Natural killer cell (primary cell): ENCODE data around the gene E2F4. TPM values are rescaled to one million over a fixed set of nuclear protein-coding genes. Genes with fewer than 3 reads are reported as not detected.

Source experiments
- ATAC-seq, 3 donors: fragments of 150-1000 bp in 2 of 3; fragments of 200-7000 bp in 1 of 3; cut with Tn5 transposase; 1 replicate in 1 of 3; 2 replicates in 2 of 3; pipeline ENCODE4 v1.10.0; 2021; ENCODE audit warnings: mild to moderate bottlenecking in 2 of 3, moderate library complexity in 2 of 3
- DNase-seq, 2 donors: peaks; one replicate each; pipeline versions ENCODE4 v3.0.0 to v3.0.0-alpha.2; 2013 to 2021; ENCODE audit warnings: mixed read lengths in 1 of 2
- H3K27ac ChIP-seq: one replicate; pipeline ENCODE4 v1.5.1; 2013; ENCODE audit warnings: mild to moderate bottlenecking, low read length
- H3K27me3 ChIP-seq: one replicate; pipeline ENCODE4 v1.6.1; 2013; ENCODE audit warnings: low read length; ENCODE audit not compliant: control insufficient read depth, insufficient read depth
- H3K36me3 ChIP-seq: one replicate; pipeline ENCODE4 v1.6.1; 2013; ENCODE audit warnings: low read length; ENCODE audit not compliant: control insufficient read depth, insufficient read depth
- H3K4me1 ChIP-seq: one replicate; pipeline ENCODE4 v1.6.1; 2013; ENCODE audit warnings: low read length; ENCODE audit not compliant: control insufficient read depth, insufficient read depth
- H3K4me3 ChIP-seq: one replicate; pipeline ENCODE4 v1.5.1; 2013; ENCODE audit warnings: low read length
- H3K9me3 ChIP-seq: one replicate; pipeline ENCODE4 v1.6.1; 2013; ENCODE audit warnings: low read length; ENCODE audit not compliant: control insufficient read depth, insufficient read depth
- H3K27ac Mint-ChIP-seq, 2 donors: one replicate each; pipeline ENCODE4 v1.8.0; 2022; ENCODE audit warnings: mild to moderate bottlenecking in 2 of 2, mixed read lengths in 2 of 2, moderate library complexity in 1 of 2
- H3K27me3 Mint-ChIP-seq, 2 donors: one replicate each; pipeline ENCODE4 v1.8.0; 2022; ENCODE audit warnings: low read depth in 2 of 2, mixed read lengths in 2 of 2
- H3K36me3 Mint-ChIP-seq: one replicate; pipeline ENCODE4 v1.8.0; 2022; ENCODE audit warnings: mixed read lengths
- H3K4me1 Mint-ChIP-seq, 2 donors: one replicate each; pipeline ENCODE4 v1.8.0; 2022; ENCODE audit warnings: mixed read lengths in 2 of 2
- H3K4me3 Mint-ChIP-seq: one replicate; pipeline ENCODE4 v1.8.0; 2022; ENCODE audit warnings: mild to moderate bottlenecking, moderate library complexity, mixed read lengths
- H3K9me3 Mint-ChIP-seq, 2 donors: one replicate each; pipeline ENCODE4 v1.8.0; 2022; ENCODE audit warnings: mixed read lengths in 2 of 2
- WGBS: methylation state at CpG from one replicate; pipeline ENCODE4 v1.1.7; 2013; ENCODE audit warnings: missing lambda C conversion rate; ENCODE audit not compliant: insufficient coverage; 5-methylcytosine and 5-hydroxymethylcytosine counted together
- intact Hi-C: fragments of 100-400 bp; cut with micrococcal nuclease; formaldehyde crosslinking; loops from one replicate; pipeline ENCODE4 v1.14.2; 2022
- total RNA-seq, 4 donors: library from RNA; stranded (reverse); fragments of 120-200 nt in 1 of 4; gene quantifications; one replicate each; pipeline versions ENCODE4 v1.2.3 to v1.2.4, GENCODE V29; 2013 to 2022
- TF ChIP-seq, protein P1 (sequence below): fragments of 200-600 bp; IDR thresholded peaks from one replicate; pipeline ENCODE4 v1.8.0; 2022; ENCODE audit warnings: antibody characterized with exemption

The E2F4 gene
- total RNA-seq, 3 donors from 2014 or later (not counting 1 experiment from before 2014, with no cell fraction given): 57.6 to 91.7 (median 74.5) TPM

DNA sequence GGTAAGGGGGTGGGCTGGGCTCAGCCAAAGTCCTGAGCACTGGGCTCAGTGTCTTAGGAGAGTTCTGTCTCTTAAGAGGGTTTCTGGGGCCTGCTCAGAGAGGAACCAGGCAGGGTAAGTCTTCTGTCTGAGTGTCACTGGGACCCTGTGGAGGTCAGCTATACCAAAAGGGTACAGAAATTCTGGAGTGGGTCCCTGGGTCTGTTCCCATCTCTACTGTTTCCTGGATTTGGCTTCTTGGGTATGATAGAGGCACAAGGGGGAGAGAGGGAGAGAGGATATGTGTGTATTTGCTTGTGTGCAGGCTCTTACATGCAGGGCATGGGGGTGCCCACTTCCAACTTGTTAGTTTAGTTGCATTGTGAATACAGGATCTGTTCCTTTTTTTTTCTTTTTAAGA is 1.6 kb downstream of the E2F4 start:
- Mint-ChIP-seq H3K4me1 (peaks cover 34 to 52% of the 10 kb centered on the region in 2 donors), H3K9me3 (no peaks in the 10 kb centered on the region), H3K27me3 (no peaks in the 10 kb centered on the region), H3K4me3 (peak overlapping the region; percentile 66), H3K36me3 (peaks cover 14% of the 10 kb centered on the region), H3K27ac (peak overlapping the region; percentile 75 to 86)
- no peak overlapping the region for H3K27ac ChIP-seq
- intact Hi-C loops: loop anchor here (2.0 kb wide), 1 partner anchor 33 kb away; the partner anchor contains the start of gene TMEM208
- TF ChIP-seq, protein P1, sequence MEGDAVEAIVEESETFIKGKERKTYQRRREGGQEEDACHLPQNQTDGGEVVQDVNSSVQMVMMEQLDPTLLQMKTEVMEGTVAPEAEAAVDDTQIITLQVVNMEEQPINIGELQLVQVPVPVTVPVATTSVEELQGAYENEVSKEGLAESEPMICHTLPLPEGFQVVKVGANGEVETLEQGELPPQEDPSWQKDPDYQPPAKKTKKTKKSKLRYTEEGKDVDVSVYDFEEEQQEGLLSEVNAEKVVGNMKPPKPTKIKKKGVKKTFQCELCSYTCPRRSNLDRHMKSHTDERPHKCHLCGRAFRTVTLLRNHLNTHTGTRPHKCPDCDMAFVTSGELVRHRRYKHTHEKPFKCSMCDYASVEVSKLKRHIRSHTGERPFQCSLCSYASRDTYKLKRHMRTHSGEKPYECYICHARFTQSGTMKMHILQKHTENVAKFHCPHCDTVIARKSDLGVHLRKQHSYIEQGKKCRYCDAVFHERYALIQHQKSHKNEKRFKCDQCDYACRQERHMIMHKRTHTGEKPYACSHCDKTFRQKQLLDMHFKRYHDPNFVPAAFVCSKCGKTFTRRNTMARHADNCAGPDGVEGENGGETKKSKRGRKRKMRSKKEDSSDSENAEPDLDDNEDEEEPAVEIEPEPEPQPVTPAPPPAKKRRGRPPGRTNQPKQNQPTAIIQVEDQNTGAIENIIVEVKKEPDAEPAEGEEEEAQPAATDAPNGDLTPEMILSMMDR: no peak
- peaks cover 42% of the 10 kb centered on the region for H3K36me3 ChIP-seq
- no peak for ATAC-seq
- H3K4me3 ChIP-seq: no peak overlapping the region
- no peak for DNase-seq
- H3K4me1 ChIP-seq: peaks cover 25% of the 10 kb centered on the region
- H3K9me3 ChIP-seq: no peaks in the 10 kb centered on the region
- H3K27me3 ChIP-seq: no peaks in the 10 kb centered on the region

DNA sequence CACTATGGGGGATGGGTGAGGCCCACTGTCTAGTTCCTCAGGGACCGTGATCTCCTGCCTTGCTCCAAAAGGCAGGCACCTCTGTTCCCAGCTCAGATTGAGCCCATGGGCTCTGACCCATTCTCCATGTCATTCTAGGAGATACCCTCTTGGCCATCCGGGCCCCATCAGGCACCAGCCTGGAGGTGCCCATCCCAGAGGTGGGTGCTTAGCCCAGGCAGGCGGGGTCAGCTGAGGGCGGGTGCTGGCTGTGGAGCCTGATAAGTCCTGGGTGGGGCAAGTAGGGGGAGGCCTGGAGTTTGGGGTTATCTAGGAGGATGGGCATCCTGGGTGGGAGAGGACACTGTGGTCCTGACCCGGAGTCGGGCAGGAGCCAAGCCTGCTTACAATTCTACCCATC is 2.3 kb downstream of the E2F4 start:
- TF ChIP-seq, protein P1: no peak
- intact Hi-C loops: no loop called here
- 96% methylated on average over 4 of the region's 6 CpGs for WGBS
- Histone ChIP-seq H3K27ac (no peak overlapping the region), H3K27me3 (no peaks in the 10 kb centered on the region), H3K4me3 (no peak overlapping the region), H3K9me3 (no peaks in the 10 kb centered on the region), H3K4me1 (peaks cover 25% of the 10 kb centered on the region), H3K36me3 (peaks cover 42% of the 10 kb centered on the region)
- no peak for DNase-seq
- H3K9me3 Mint-ChIP-seq: no peaks in the 10 kb centered on the region
- no peaks in the 10 kb centered on the region for H3K27me3 Mint-ChIP-seq
- ATAC-seq: no peak
- peaks cover 34 to 52% of the 10 kb centered on the region in 2 donors for H3K4me1 Mint-ChIP-seq
- peak overlapping the region; percentile 66 for H3K4me3 Mint-ChIP-seq
- peaks cover 14% of the 10 kb centered on the region for H3K36me3 Mint-ChIP-seq
- H3K27ac Mint-ChIP-seq: peak overlapping the region; percentile 75 to 86

DNA sequence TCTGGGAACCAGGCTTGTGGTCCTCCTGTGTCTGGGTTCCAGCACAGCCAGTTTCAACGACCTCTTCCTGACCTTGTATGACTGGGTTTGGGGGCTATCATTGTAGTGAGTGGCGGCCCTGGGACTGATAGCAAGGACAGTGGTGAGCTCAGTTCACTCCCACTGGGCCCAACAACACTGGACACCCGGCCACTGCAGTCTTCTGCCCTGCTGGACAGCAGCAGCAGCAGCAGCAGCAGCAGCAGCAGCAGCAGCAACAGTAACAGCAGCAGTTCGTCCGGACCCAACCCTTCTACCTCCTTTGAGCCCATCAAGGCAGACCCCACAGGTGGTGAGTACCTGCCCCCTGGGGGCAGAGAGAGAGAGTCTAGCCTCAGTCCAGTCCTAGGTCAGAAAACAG is 3.7 kb downstream of the E2F4 start:
- intact Hi-C loops: no loop called here
- H3K36me3 Mint-ChIP-seq: peaks cover 14% of the 10 kb centered on the region

More for the DNA sequence above, 3.7 kb downstream of the E2F4 start:
- Histone ChIP-seq H3K4me3 (no peak overlapping the region), H3K27me3 (no peaks in the 10 kb centered on the region), H3K9me3 (no peaks in the 10 kb centered on the region), H3K27ac (no peak overlapping the region), H3K36me3 (peaks cover 45% of the 10 kb centered on the region), H3K4me1 (peaks cover 25% of the 10 kb centered on the region)
- WGBS: 93% methylated on average over 5 of the region's 5 CpGs
- Mint-ChIP-seq H3K27ac (peak overlapping the region; percentile 8 to 15), H3K4me3 (no peak overlapping the region), H3K9me3 (no peaks in the 10 kb centered on the region), H3K4me1 (peaks cover 34 to 52% of the 10 kb centered on the region in 2 donors), H3K27me3 (no peaks in the 10 kb centered on the region)
- TF ChIP-seq, protein P1: no peak
- DNase-seq: no peak
- no peak for ATAC-seq
